D341Med (cell line): ENCODE data around the gene C16orf90.
"Not testable (repeated sequence)": the region's sequence is repeated elsewhere in the genome, so short reads cannot be mapped to it uniquely, and the experiment has no call there.

ENCODE experiments used
- DNase-seq: peaks from one replicate; pipeline ENCODE4 v3.0.0; 2012; ENCODE audit warnings: low spot score

C16orf90 gene

DNA sequence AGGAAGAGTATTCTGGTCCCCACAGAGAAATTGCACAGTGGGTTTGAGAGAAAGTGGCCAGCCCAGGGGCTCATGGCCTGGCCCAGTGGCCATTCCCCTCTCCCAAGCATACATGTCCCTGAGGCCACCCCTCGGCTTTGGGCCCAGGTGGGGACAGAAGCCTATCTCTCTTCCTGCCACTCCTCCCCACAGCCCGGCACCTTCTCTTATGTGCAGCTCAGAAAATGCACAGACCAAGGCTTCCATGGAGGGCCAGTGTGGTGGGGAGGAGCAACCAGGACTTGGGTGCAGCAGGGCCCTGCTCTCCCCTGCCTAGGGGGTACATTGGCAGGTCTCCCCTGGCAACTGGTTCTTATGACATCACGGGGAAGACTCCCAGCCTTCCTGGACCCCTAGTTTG, at the start of gene C16orf90:
TSS of gene C16orf90 (minus strand) at position 314 of the 400 bp plus-strand sequence. CDS start at position 246, 68 bp downstream.
- DNase-seq = no peak

GRCh38 chr16:3542601-3543373, 47.5 kb upstream of the C16orf90 start:
- DNase-seq = no peak

GRCh38 chr16:3541527-3542155, 46.4 kb upstream of the C16orf90 start:
- DNase-seq = no peak

DNA sequence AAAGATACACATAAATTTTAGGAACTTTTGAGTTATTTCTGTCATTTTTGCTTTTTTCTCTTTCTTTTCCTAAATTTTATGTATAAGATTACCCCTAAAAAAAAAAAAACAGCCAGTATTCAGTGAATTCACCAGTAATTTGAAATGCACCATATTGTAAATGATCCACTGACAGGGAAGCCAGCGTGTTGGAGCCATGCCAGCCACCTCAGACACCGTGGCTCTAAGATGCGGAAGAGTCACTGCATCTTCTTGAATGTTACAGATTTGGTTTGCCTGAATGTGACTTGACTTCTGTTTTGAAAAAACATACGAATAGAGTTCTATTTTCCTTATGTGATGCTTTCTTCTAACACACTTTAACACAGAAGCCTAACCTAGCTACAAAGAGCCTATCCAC, 42.9 kb upstream of the C16orf90 start:
- DNase-seq = no peak

- DNase-seq = no peak
Observed at GRCh38 chr16:3536851-3537250, 41.6 kb upstream of the C16orf90 start.

GRCh38 chr16:3536271-3536731, 41.0 kb upstream of the C16orf90 start:
- no peak for DNase-seq

DNA sequence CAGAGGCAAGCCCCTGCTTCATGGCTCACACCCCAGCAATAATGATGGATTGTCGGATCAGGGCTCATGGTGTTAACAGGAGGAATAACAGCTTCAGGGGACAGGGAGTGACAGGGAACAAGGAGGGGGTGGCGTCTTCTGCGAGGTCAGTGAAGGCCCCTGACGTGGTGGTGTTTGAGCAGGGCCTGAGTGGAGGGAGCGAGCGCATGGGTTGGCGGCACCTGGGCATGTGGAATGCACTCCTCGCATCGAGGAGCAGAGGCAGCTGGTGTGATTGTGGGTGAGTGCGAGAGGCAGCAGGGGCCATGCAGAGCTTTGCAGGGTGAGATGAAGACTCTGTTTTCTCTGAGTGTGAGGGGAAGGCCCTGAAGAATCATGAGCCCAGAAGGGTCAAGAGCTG, 38.8 kb upstream of the C16orf90 start:
- DNase-seq = no peak

GRCh38 chr16:3532741-3533140, 37.5 kb upstream of the C16orf90 start:
- no peak for DNase-seq

DNA sequence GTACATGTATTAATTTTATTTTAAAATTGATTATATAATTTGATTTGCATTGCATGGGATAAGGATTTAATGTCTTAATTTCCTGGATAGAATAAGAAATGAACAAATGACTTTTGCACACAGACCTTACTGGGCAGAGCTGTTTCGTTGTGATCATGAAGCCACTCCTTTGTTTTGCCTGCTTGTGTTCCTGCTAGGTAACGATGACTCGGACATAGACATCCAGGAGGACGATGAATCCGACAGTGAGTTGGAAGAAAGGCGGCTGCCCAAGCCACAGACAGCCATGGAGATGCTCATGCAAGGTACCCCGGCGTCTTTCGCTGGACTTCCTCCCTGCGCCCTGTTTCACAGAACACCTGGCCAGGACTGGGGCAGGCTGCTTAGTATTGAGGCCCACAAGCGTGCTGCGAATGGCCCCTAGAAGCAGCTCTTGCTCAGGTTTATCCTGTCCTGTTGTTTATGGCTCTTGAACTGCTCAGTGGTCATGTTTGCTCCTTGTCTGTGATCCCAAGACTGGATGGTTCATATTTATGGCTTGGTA, 35.2 kb upstream of the C16orf90 start:
- no peak for DNase-seq

DNA sequence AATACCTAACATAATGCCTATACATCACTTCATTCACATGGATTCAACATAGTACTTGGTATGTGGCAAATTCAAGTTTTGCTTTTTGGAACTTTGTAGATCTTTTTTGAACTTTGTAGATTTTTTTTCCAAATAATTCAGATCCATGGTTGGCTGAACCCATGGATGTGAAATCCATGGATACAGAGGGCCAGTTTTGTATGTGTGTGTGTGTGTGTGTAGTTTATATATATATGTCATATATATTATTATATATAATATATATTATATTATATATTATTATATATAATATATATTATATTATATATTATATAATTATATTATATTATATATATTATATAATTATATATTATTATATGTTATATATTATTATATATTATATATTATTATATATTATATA, 33.9 kb upstream of the C16orf90 start:
- no peak for DNase-seq

DNA sequence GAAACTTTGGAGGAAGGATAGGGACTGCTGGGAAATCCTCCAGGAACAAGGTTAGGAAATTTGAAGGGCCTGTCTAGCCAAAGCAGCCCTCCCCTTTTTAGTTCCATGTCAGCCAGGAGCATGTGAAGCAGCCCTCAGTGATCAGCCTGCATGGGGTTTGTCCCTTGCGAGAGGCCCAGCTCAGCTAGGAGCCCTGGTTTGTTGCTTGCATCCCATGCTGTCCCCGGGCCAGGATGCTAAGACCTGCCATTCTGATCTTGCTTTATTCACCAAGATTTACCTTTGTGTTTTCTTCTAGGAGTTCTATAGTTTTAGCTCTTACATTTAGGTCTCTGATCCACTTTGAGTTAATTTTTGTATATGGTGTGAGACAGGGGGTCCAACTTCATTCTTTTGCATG, 33.1 kb upstream of the C16orf90 start:
- DNase-seq = no peak

- DNase-seq = not testable (repeated sequence)
Observed at GRCh38 chr16:3527216-3527829, 32.0 kb upstream of the C16orf90 start.

DNA sequence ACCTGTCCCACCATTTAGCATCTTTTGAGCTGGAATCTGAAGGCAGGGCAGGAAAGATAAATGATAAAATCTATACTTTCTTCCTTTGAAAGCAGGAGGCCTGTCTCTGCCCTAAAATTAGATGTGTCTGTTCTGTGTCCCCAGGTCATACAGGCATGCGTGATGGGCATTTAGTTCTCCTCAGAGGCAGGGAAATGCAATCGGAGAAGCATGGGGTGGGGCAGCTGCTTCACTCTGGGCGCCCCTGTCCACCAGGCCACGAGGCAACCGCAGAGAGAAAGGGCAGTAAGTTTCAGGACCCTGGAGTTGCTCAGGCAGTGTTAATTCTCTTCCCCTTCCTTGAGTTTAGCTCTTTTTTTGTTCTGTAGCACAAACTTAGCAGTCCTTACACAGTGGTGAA, 30.7 kb upstream of the C16orf90 start:
- no peak for DNase-seq

GRCh38 chr16:3523281-3523680, 28.0 kb upstream of the C16orf90 start:
- DNase-seq = no peak

DNA sequence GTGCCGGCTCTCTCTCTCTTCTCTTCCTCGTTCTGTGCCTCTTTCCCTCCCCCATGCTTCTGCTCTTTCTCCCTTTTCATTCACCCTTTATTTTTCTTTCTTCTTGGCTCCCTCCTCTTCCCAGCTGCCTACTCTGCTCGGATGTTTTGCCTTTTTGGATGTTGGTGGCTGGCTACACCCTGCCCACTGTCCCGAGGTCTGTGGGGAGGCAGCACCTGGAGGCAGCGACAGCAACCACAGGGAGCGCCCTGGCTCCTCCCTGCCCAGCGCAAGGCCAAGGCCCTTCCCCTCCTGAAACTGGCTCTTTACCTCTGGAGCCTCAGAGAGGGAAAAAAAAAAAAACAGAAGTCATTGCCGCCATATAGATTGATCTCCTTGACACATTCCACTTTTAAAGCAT, 25.6 kb upstream of the C16orf90 start:
- DNase-seq = no peak

GRCh38 chr16:3520413-3520812, 25.1 kb upstream of the C16orf90 start:
- DNase-seq = no peak

DNA sequence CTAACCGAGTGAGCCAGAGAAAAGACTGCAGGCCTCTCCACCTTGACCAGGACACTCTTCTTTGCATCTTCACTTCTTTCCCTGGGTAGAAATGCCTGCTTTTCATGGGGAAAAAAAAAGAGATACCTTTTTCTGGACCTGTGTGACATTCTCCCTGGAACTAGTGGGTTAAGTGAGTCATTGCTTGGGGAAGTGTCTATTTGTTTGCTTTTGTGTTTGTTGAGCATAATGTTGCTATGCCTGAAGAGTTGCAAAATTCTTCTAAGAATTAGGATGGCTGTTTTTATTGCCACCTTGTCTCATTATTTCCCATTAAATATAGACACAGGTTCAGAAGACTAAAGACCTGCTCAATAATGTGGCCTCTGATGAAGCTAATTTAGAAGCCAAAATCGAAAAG, 24.3 kb upstream of the C16orf90 start:
- DNase-seq = no peak

GRCh38 chr16:3518986-3519348, 23.7 kb upstream of the C16orf90 start:
- DNase-seq = no peak

GRCh38 chr16:3518292-3518985, 23.1 kb upstream of the C16orf90 start:
- DNase-seq = no peak

DNA sequence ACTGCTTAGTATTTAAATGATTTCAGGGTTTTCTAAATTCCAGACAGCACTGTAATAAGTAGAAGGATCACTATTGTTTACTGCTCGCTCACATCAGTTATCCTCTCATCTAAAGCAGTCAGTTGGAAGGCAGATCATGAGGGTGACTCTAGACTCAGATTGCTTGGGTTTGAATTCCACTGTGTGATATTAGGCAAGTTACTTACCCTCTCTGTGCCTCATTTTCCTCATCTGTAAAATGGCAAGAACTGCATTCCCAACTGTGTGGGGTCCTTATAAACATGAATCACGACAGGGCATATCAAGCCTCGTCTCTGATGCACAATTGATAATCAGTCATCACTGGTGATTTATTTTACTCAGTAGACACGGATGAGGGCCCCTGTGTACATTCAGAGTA, 20.6 kb upstream of the C16orf90 start:
- no peak for DNase-seq

GRCh38 chr16:3514621-3515020, 19.3 kb upstream of the C16orf90 start:
- DNase-seq = no peak

- no peak for DNase-seq
Observed at GRCh38 chr16:3513892-3514583, 18.7 kb upstream of the C16orf90 start.
